Stimulated activated naive CD8-positive, alpha-beta T cell treated with anti-CD3 and anti-CD28 coated beads, Interleukin-15, Interleukin-2, amounts not matched to agents 100 ng/mL and 50 ng/mL, for 24 hours (primary cell): ENCODE results near the gene TEX10.

Experiments used
- H3K27ac Mint-ChIP-seq: one replicate; pipeline ENCODE4 v1.8.0; 2021; ENCODE audit warnings: mild to moderate bottlenecking, mixed read lengths
- H3K27me3 Mint-ChIP-seq: one replicate; pipeline ENCODE4 v1.8.0; 2021; ENCODE audit warnings: mixed read lengths
- H3K36me3 Mint-ChIP-seq: one replicate; pipeline ENCODE4 v1.8.0; 2021; ENCODE audit warnings: low read depth, mixed read lengths
- H3K4me1 Mint-ChIP-seq: one replicate; pipeline ENCODE4 v1.8.0; 2021; ENCODE audit warnings: low read depth, mixed read lengths
- H3K4me3 Mint-ChIP-seq: one replicate; pipeline ENCODE4 v1.8.0; 2021; ENCODE audit warnings: mild to moderate bottlenecking, mixed read lengths
- H3K9me3 Mint-ChIP-seq: one replicate; pipeline ENCODE4 v1.8.0; 2021; ENCODE audit warnings: mixed read lengths

The TEX10 gene

DNA sequence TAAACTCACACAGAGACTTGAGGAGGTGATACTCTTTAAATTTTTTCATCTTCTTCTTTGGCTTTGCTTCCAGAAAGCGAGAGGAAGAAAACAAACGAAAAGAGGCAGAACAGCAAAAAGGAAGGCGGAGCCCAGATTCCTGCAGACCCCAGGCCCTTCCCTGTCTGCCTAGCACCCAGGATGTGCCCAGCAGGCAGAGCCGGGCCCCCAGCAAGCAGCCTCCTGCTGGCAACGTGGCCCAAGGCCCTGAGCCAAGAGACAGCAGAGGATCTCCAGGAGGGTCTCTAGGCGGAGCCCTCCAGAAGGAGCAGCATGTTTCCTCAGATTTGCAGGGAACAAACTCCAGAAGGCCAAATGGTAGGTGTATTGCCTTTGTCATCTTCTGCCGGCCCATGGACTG lies 68.5 kb downstream of the TEX10 start:
- H3K4me3 Mint-ChIP-seq, result no peak overlapping the region
- H3K27me3 Mint-ChIP-seq, result no peaks in the 10 kb centered on the region
- peaks cover 80% of the 10 kb centered on the region for H3K36me3 Mint-ChIP-seq
- H3K27ac Mint-ChIP-seq, result no peak overlapping the region
- H3K4me1 Mint-ChIP-seq, result no peaks in the 10 kb centered on the region
- H3K9me3 Mint-ChIP-seq, result peaks cover 13% of the 10 kb centered on the region

DNA sequence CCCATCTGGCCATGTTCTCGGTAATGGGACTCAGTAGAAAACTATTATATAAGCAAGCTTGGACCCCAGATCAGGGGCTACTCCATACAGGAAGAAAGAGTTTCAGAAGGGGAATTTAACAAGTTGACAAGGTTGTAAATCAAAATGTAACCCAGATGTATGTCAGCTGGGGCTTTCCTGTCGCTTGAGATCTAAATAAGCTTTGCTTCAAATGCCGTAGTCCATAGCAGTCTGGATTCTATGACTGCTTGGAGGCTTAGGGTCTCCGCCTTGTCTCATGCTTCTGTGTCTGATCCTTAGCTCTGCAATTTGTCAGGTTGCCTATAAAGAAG lies 70.4 kb downstream of the TEX10 start:
- peaks cover 6% of the 10 kb centered on the region for H3K9me3 Mint-ChIP-seq
- peaks cover under 1% of the 10 kb centered on the region for H3K4me1 Mint-ChIP-seq
- H3K36me3 Mint-ChIP-seq, result peaks cover 80% of the 10 kb centered on the region
- no peak overlapping the region for H3K27ac Mint-ChIP-seq
- no peak overlapping the region for H3K4me3 Mint-ChIP-seq
- no peaks in the 10 kb centered on the region for H3K27me3 Mint-ChIP-seq

DNA sequence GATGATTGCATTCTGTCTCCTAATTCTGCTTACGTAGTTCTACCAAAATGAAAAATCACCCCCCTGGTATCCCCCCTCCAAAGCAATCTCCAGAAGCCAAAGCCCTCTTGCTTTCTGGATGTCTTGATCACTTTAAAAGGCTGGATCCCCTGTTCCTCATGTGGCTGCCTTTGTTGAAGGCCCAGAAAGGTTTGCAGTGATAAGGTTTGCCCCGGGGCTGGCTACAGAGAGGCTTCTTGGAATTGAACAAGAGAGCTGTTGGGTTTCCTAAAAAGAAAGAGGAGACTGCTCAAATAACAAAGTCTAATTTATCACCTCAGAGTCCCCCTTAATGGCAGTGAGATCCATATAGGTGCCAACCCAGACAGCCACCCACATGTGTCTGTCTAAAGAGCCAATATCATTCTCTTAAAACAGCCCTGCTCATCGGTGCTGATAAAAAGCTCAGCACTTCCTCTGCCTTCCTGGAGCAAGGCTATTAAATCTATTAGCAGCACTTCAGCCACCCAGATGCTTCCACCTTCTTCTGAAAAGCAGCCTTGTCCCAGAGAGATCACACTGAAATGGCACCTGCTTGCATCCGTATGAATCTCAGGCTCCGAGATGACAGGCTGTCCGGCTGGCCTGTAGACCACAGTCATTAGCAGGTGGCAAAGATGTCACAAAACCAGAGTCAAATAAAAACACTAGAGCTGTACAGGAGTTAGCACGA lies 70.9 kb downstream of the TEX10 start:
- Mint-ChIP-seq H3K9me3 (peaks cover 6% of the 10 kb centered on the region), H3K36me3 (peaks cover 80% of the 10 kb centered on the region), H3K27ac (no peak overlapping the region)

DNA sequence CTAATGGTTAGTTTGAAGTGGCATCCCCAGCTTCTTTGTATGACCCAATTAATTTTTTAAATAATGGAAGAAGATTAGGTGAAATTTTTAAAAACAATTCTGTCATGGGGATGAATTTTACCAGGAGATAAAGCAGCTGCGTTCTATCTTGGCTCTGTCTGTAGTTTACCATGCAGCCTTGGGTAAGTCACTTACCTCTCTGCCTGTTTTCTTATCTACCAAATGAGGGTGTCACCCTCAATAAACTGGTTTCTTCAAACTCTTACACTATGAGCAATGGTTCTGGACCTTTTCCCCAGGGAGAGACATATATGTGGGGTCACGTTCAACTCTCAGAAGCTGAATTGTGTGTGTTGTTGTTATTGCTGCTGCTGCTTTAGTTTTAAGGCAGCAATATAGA lies 71.7 kb downstream of the TEX10 start:
- H3K36me3 Mint-ChIP-seq, result peaks cover 80% of the 10 kb centered on the region
- peaks cover 6% of the 10 kb centered on the region for H3K9me3 Mint-ChIP-seq
- H3K27ac Mint-ChIP-seq, result no peak overlapping the region
- H3K4me3 Mint-ChIP-seq, result no peak overlapping the region
- H3K4me1 Mint-ChIP-seq, result peaks cover 8% of the 10 kb centered on the region
- H3K27me3 Mint-ChIP-seq, result no peaks in the 10 kb centered on the region

More for the DNA sequence above, 70.9 kb downstream of the TEX10 start:
- Mint-ChIP-seq H3K4me1 (peaks cover 5% of the 10 kb centered on the region), H3K4me3 (no peak overlapping the region), H3K27me3 (no peaks in the 10 kb centered on the region)

DNA sequence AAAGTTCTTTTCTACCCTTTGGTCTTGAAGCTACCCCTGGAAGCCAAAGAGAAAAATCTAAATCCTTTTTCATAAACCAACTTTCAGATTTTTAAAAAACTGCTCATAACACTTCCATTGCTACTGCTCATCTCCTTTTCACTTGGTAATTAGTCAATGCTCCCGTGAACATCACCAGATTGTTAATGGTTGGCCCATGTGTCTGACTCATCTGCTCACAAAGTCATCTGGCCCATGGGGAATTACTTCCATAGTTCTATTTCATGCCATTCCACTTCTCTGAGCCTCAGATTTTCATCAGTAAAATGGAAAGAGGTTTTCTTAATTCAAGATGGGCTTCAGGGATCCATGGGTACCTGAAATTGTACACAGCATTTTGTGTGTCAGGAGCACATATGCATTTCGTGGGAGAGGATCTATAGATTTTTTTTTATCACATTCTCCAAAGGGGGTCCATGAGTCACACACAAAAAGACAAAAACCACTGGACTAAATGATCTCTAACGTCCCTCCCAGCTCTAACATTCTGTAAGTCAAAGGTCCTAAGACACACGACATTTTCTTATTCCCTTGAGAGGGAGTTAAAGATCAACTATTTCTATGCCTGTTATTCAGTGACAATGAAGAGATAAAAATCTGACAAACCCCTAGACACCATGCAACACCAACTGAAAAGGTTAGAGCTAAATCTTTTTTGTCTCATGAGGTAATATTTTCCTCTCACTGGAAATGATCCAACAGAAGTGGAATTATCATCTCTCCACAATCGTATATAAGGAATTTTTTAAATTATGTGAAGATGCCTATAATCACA lies 75.4 kb downstream of the TEX10 start:
- Mint-ChIP-seq H3K27ac (peak overlapping the region; percentile 54), H3K4me3 (no peak overlapping the region), H3K27me3 (no peaks in the 10 kb centered on the region), H3K4me1 (peaks cover 8% of the 10 kb centered on the region), H3K9me3 (no peaks in the 10 kb centered on the region), H3K36me3 (peaks cover 68% of the 10 kb centered on the region)

DNA sequence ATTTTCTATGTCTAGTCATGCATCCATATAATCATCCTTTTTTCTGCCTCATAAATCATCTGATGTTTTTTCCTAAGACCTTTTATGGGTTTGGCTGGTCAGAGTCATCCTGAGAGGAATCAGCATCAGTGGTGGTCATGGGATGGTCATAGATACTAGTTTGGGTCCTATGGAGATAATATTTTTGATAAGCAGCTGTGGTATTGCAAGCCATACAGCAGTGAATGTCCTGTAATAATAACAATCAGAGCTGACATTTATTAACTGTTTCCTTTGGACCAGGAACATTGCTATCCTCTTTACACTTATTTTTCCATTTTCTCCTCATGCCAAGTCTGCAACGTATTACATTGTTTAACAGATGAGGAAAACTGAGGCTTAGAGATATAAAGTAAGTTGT lies 83.1 kb downstream of the TEX10 start:
- Mint-ChIP-seq H3K36me3 (peaks cover 39% of the 10 kb centered on the region), H3K9me3 (no peaks in the 10 kb centered on the region), H3K27me3 (no peaks in the 10 kb centered on the region), H3K4me3 (no peak overlapping the region), H3K4me1 (no peaks in the 10 kb centered on the region), H3K27ac (no peak overlapping the region)

DNA sequence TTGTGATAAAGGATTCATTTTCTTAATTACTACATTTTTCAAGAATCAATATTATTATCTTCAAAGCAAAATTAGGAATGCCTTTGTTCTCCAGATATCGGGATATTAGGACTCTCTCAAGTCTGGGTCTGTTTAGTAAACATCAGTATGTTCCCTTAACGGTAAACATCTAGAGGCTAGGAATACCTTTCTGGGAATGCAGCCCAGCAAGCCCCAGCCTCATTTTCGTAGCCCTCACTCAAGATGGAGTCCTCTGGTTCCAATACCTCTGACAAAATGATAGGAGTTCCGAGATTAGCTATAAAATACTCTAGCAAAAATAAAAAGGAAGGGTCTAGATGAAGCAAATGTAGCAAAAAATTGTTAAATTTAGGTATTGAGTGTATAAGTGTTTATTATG lies 84.5 kb downstream of the TEX10 start:
- H3K9me3 Mint-ChIP-seq, result no peaks in the 10 kb centered on the region
- H3K4me1 Mint-ChIP-seq, result no peaks in the 10 kb centered on the region
- H3K4me3 Mint-ChIP-seq, result no peak overlapping the region
- no peaks in the 10 kb centered on the region for H3K27me3 Mint-ChIP-seq
- H3K36me3 Mint-ChIP-seq, result peaks cover 47% of the 10 kb centered on the region
- no peak overlapping the region for H3K27ac Mint-ChIP-seq

DNA sequence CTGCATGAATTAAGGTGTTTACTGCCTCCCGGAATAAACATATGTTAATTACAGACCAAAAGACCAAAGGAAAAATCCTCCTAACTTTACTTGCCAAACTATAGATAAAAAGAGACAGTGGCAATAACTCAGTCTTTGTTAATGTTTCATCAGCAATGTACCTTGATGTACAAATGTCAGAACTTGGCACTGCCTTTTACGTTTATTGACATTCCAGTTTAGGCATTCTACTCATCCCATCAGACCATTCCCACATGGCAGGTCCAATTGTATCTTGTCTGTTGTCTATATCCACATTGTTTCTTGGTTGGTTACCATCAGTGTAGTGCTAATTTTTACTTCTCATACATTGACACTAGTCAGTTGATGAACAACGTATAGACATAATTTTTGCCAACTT lies 85.5 kb downstream of the TEX10 start:
- Mint-ChIP-seq H3K4me1 (no peaks in the 10 kb centered on the region), H3K27ac (no peak overlapping the region), H3K27me3 (no peaks in the 10 kb centered on the region), H3K9me3 (no peaks in the 10 kb centered on the region), H3K36me3 (peaks cover 38% of the 10 kb centered on the region), H3K4me3 (no peak overlapping the region)
